Upper lobe of left lung (tissue), 4 donors: ENCODE data around the gene BOD1.

Source experiments
- CTCF ChIP-seq, 6 experiments: fragments of 450-650 bp in 4 of 6; fragments of 200-600 bp in 2 of 6; sonication (generic) in 2 of 6; IDR thresholded peaks; one replicate each; pipeline ENCODE4 v1.5.1; 2016 to 2019; ENCODE audit warnings: antibody characterized with exemption in 6 of 6
- EP300 ChIP-seq, 4 donors: sonication (generic); formaldehyde crosslinking; IDR thresholded peaks; one replicate each; pipeline ENCODE4 v1.5.1; 2017; ENCODE audit warnings: antibody characterized with exemption in 4 of 4, control low read depth in 2 of 4

GRCh38 chr5:173565491-173566072 lies 50.9 kb downstream of the BOD1 start:
- TF ChIP-seq CTCF (IDR thresholded peaks at IDR 0.05) (no peak), EP300 (IDR thresholded peaks at IDR 0.05) (no peak)
